AG09309 (cell line): ENCODE data around the gene SPP1.

ENCODE experiments used
- DNase-seq: peaks from one replicate; pipeline ENCODE4 v3.0.0-alpha.2; 2010; ENCODE audit warnings: low read depth
- H3K4me3 ChIP-seq: 2 replicates; pipeline ENCODE4 v1.5.1; 2011; ENCODE audit warnings: mild to moderate bottlenecking, low read depth, low read length, moderate library complexity; ENCODE audit not compliant: control insufficient read depth
- TF ChIP-seq, protein P1 (sequence below): IDR thresholded peaks from 2 replicates; pipeline ENCODE4 v1.5.1; 2011; ENCODE audit warnings: mild to moderate bottlenecking, low read depth, low read length, inconsistent platforms; ENCODE audit not compliant: insufficient read depth, control insufficient read depth; ENCODE audit errors: missing control alignments

SPP1 gene

DNA sequence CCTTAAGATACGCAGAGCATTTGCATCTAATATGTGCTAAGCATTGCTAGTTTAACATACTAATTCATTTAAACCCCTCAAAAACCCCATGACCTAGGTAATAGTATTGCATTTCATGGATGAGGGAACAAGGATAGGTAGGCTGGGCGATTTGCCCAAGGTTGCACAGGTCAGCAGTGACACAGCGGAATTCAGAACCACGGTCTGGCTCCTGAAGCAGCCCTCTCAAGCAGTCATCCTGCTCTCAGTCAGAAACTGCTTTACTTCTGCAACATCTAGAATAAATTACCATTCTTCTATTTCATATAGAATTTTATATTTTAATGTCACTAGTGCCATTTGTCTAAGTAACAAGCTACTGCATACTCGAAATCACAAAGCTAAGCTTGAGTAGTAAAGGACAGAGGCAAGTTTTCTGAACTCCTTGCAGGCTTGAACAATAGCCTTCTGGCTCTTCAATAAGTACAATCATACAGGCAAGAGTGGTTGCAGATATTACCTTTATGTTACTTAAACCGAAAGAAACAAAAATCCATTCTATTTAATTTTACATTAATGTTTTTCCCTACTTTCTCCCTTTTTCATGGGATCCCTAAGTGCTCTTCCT lies 555 bp upstream of the SPP1 start:
- TF ChIP-seq, protein P1, sequence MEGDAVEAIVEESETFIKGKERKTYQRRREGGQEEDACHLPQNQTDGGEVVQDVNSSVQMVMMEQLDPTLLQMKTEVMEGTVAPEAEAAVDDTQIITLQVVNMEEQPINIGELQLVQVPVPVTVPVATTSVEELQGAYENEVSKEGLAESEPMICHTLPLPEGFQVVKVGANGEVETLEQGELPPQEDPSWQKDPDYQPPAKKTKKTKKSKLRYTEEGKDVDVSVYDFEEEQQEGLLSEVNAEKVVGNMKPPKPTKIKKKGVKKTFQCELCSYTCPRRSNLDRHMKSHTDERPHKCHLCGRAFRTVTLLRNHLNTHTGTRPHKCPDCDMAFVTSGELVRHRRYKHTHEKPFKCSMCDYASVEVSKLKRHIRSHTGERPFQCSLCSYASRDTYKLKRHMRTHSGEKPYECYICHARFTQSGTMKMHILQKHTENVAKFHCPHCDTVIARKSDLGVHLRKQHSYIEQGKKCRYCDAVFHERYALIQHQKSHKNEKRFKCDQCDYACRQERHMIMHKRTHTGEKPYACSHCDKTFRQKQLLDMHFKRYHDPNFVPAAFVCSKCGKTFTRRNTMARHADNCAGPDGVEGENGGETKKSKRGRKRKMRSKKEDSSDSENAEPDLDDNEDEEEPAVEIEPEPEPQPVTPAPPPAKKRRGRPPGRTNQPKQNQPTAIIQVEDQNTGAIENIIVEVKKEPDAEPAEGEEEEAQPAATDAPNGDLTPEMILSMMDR: no peak
- DNase-seq: no peak
- no peak overlapping the region for H3K4me3 ChIP-seq

DNA sequence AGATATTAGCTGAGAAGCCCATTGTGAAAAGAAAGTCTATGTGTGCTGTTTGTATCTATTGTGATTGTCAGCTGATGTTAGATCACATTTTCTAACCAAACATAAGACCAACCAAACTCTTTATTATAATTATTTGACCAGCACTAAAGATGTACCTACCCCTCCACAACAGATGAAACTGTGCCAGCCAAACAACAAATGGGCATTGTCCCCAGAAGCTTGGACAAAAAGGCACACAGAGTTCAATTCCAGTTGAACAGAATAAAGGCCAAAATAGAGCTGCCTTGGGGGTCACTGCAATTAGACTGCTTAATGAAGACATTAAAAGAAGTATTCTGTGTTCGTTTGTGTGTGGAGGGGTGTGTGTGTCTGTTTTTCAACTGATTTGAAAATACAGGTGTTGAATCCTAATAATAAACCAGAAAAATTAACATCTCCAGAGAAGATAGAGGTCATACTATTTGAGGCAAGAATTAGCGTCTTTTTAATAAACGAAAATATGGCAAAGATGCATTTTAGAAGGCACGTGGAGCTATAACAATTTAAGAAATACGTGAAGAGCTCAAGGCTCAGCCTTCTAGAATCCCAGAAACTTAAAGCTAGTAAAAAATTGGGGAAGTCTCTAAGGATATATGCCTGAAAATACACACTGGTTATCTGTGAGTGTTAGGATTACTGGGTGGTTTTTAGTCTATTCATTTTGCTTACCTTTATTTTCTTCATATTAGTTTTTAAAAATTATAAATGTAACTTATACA lies 2.2 kb downstream of the SPP1 start:
- no peak overlapping the region for H3K4me3 ChIP-seq
- TF ChIP-seq, protein P1: no peak
- no peak for DNase-seq

DNA sequence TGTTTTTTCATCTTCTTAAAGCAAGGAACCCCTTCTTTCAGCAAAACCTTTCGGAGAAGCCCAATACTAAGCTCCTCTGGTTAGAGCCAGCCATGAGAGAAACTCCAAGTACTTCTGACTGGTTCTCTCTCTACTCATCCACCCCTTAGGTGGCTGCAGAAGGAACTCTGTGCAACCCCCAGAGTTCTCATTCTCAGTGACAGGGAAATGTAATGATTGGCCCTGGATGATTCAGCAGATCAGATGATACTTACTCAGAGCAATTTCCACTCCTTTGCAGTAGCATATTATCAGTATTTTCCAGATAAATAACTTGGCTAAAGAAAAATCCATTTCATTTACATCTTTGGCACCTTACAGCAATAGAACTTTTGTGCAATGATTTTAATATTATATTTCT lies 3.2 kb downstream of the SPP1 start:
- TF ChIP-seq, protein P1: no peak
- DNase-seq: no peak
- H3K4me3 ChIP-seq: no peak overlapping the region

DNA sequence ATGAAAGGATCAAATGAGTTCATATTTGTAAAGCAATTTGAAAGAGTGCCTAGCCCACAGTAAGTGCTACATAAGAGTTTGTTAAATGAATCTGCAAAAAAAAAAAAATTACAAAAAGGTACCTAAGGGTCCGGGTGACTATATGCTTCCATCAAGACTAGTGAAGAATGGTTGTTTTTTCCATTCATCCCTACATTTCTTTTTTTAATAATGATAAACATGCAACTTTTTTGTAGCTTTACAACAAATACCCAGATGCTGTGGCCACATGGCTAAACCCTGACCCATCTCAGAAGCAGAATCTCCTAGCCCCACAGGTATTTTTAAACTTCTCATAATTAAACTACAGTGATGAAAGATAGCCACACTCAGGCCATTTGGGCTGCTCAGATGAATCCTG lies 4.3 kb downstream of the SPP1 start:
- TF ChIP-seq, protein P1: no peak
- no peak overlapping the region for H3K4me3 ChIP-seq
- DNase-seq: no peak

DNA sequence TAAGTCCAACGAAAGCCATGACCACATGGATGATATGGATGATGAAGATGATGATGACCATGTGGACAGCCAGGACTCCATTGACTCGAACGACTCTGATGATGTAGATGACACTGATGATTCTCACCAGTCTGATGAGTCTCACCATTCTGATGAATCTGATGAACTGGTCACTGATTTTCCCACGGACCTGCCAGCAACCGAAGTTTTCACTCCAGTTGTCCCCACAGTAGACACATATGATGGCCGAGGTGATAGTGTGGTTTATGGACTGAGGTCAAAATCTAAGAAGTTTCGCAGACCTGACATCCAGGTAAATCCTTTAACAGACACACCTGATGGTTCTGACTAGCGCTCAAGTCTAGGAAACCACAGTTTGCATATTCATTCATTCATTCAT lies 6.0 kb downstream of the SPP1 start:
- TF ChIP-seq, protein P1: no peak
- no peak overlapping the region for H3K4me3 ChIP-seq
- no peak for DNase-seq

DNA sequence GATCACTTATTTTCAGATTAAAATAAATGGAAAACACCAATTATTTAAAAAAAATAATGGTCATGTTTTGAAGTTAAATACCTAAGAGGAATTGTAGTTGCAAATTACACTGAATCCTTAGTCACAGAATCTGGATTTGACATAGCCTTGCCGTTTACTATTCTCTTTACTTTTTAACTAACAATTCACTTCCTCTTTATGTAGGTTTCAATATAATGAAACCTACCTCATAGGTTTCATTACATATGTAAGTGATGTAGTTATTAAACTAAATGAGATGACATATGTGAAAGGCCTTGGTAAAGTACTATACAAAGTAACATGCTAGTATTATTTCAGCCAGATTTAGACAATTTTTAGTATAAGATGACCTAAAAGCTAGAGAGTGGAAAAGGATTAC lies 6.5 kb downstream of the SPP1 start:
- TF ChIP-seq, protein P1: no peak
- no peak for DNase-seq
- H3K4me3 ChIP-seq: no peak overlapping the region
